ENCODE data around the gene CYP26B1. TPM values are rescaled to one million over a fixed set of nuclear protein-coding genes. Genes with fewer than 3 reads are reported as not detected.

Gene CYP26B1
- total and polyA plus RNA-seq, 9 of the 15 experiments (the other 6 are each of a cell fraction or from before 2014, with no cell fraction given) = 0.01 to 0.13 (median 0.04) TPM; not detected in 6

DNA sequence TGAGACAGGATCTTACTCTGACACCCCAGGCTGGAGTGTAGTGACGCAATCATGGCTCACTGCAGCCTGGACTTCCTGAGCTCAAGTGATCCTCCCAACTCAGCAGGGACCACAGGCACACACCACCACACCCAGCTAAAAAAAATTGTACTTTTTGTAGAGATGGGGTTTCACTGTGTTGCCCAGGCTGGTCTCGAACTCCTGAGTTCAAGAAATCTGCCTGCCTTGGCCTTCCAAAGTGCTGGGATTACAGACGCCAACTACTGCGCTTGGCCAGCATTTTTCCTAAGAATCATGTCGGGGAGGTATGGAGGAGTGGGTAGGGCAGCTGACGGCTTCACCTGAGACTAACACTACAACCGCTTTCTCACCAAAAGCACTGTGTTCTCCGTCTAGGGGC is 50.4 kb downstream of the CYP26B1 start:
- 2% methylated on average over 8 of the region's 8 CpGs for WGBS (ENCODE audit: insufficient coverage, low coverage, missing lambda C conversion rate)
- ATAC-seq (no peak), FAIRE-seq (no peak), DNase-seq (ENCODE audit: extremely low read depth in 1 of 4, low spot score in 3 of 4) (no peak)
- H3K9ac ChIP-seq (ENCODE audit: insufficient read depth in 1 of 2, low read depth in 2 of 2, low read length in 2 of 2) = no peak overlapping the region
- peaks cover 0 to 4% of the 10 kb centered on the region in 2 experiments; a peak in 2 of 5 replicates for H3K27me3 ChIP-seq (ENCODE audit: control insufficient read depth in 2 of 2, insufficient read depth in 2 of 2, low read length in 2 of 2)
- H3K4me2 ChIP-seq (ENCODE audit: insufficient read depth, low read length) = no peak overlapping the region
- POLR2A ChIA-PET = no interaction called here
- TF ChIP-seq, protein P1, sequence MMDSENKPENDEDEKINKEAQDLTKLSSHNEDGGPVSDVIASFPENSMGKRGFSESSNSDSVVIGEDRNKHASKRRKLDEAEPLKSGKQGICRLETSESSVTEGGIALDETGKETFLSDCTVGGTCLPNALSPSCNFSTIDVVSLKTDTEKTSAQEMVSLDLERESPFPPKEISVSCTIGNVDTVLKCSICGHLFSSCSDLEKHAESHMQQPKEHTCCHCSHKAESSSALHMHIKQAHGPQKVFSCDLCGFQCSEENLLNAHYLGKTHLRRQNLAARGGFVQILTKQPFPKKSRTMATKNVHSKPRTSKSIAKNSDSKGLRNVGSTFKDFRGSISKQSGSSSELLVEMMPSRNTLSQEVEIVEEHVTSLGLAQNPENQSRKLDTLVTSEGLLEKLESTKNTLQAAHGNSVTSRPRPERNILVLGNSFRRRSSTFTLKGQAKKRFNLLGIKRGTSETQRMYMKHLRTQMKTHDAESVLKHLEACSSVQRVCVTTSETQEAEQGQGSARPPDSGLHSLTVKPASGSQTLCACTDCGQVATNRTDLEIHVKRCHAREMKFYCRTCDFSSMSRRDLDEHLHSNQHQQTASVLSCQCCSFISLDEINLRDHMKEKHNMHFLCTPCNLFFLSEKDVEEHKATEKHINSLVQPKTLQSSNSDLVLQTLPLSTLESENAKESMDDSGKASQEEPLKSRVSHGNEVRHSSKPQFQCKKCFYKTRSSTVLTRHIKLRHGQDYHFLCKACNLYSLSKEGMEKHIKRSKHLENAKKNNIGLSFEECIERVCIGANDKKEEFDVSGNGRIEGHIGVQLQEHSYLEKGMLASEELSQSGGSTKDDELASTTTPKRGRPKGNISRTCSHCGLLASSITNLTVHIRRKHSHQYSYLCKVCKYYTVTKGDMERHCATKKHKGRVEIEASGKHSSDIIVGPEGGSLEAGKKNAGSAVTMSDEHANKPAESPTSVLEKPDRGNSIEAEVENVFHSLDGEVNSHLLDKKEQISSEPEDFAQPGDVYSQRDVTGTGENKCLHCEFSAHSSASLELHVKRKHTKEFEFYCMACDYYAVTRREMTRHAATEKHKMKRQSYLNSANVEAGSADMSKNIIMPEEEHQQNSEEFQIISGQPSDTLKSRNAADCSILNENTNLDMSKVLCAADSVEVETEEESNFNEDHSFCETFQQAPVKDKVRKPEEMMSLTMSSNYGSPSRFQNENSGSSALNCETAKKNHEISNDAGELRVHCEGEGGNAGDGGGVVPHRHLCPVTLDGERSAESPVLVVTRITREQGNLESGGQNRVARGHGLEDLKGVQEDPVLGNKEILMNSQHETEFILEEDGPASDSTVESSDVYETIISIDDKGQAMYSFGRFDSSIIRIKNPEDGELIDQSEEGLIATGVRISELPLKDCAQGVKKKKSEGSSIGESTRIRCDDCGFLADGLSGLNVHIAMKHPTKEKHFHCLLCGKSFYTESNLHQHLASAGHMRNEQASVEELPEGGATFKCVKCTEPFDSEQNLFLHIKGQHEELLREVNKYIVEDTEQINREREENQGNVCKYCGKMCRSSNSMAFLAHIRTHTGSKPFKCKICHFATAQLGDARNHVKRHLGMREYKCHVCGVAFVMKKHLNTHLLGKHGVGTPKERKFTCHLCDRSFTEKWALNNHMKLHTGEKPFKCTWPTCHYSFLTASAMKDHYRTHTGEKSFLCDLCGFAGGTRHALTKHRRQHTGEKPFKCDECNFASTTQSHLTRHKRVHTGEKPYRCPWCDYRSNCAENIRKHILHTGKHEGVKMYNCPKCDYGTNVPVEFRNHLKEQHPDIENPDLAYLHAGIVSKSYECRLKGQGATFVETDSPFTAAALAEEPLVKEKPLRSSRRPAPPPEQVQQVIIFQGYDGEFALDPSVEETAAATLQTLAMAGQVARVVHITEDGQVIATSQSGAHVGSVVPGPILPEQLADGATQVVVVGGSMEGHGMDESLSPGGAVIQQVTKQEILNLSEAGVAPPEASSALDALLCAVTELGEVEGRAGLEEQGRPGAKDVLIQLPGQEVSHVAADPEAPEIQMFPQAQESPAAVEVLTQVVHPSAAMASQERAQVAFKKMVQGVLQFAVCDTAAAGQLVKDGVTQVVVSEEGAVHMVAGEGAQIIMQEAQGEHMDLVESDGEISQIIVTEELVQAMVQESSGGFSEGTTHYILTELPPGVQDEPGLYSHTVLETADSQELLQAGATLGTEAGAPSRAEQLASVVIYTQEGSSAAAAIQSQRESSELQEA (IDR thresholded peaks at IDR 0.05; ENCODE audit: low read depth) = no peak
- TF ChIP-seq CEBPG (CRISPR knock-in tag; IDR thresholded peaks at IDR 0.05) (no peak), CEBPG (tag; conservative IDR thresholded peaks at IDR 0.05 in 1 of 2, IDR thresholded peaks at IDR 0.05 in 1 of 2) (peak in 1 of 2 experiments; percentile 44; a peak in 1 of 4 replicates), L3MBTL2 (IDR thresholded peaks at IDR 0.05) (no peak), CBFA2T3 (IDR thresholded peaks at IDR 0.05) (no peak)
- no peak overlapping the region for H3K27ac ChIP-seq (ENCODE audit: extremely low read depth, low read depth, low read length)
- intact Hi-C loops (cut with micrococcal nuclease) = no loop called here
- no peak overlapping the region for H3K4me3 ChIP-seq
- no peak overlapping the region for H2AFZ ChIP-seq (ENCODE audit: low read depth, low read length)
- no peaks in the 10 kb centered on the region for H3K4me1 ChIP-seq (replicated peaks in 1 of 2; ENCODE audit: control insufficient read depth in 2 of 2, insufficient read depth in 2 of 2, low read length in 2 of 2)
- no peaks in the 10 kb centered on the region for H3K36me3 ChIP-seq (ENCODE audit: control insufficient read depth, insufficient read depth, low read length)
- no TSS peak for BruUV-seq (replicated peaks)
- H3K9me3 ChIP-seq (replicated peaks; ENCODE audit: control insufficient read depth, insufficient read depth, low read depth, low read length) = no peaks in the 10 kb centered on the region
- in situ Hi-C loops (cut with MboI) = no loop called here
- no peaks in the 10 kb centered on the region for H3K79me2 ChIP-seq (ENCODE audit: control insufficient read depth, insufficient read depth, low read length)
- no peaks in the 10 kb centered on the region for H3K9me1 ChIP-seq (ENCODE audit: control insufficient read depth, insufficient read depth, low read length)
- H4K20me1 ChIP-seq (replicated peaks; ENCODE audit: control insufficient read depth, insufficient read depth, low read length) = no peaks in the 10 kb centered on the region
- CTCF ChIA-PET (ENCODE audit: low intra/inter-chr PET ratio) = no interaction called here
